Mononuclear cell (primary cell): Measurements from ENCODE around the gene FAM227A. TPM values are rescaled to one million over a fixed set of nuclear protein-coding genes. Genes with fewer than 3 reads are reported as not detected.

ENCODE experiments used
- H3K27me3 ChIP-seq: 2 replicates; pipeline ENCODE4 v1.6.0; 2011; ENCODE audit warnings: low read length, control low read depth; ENCODE audit not compliant: insufficient read depth
- H3K4me1 ChIP-seq: 2 replicates; pipeline ENCODE4 v1.5.1; 2011; ENCODE audit warnings: mild to moderate bottlenecking, low read length, control low read depth; ENCODE audit not compliant: insufficient read depth
- H3K4me3 ChIP-seq: 2 replicates; pipeline ENCODE4 v1.5.1; 2011; ENCODE audit warnings: mild to moderate bottlenecking, low read length, moderate library complexity
- H3K9me3 ChIP-seq: 2 replicates; pipeline ENCODE4 v1.5.1; 2011; ENCODE audit warnings: low read depth, mild to moderate bottlenecking, control low read depth, low read length
- total RNA-seq: library from RNA; depleted of rRNA; stranded (reverse); fragments of >200 nt; gene quantifications from one replicate; pipeline ENCODE4 v1.2.3, GENCODE V29; 2012

FAM227A gene
- total RNA-seq, 1 donor, result not detected

GRCh38 chr22:38565441-38565840 lies 90.8 kb downstream of the FAM227A start:
- no peak overlapping the region for H3K4me3 ChIP-seq
- peaks cover 42% of the 10 kb centered on the region for H3K27me3 ChIP-seq
- no peaks in the 10 kb centered on the region for H3K9me3 ChIP-seq
- H3K4me1 ChIP-seq, result peaks cover 21% of the 10 kb centered on the region

GRCh38 chr22:38564669-38565068 lies 91.5 kb downstream of the FAM227A start:
- peaks cover 46% of the 10 kb centered on the region for H3K27me3 ChIP-seq
- peaks cover 17% of the 10 kb centered on the region for H3K4me1 ChIP-seq
- H3K9me3 ChIP-seq, result no peaks in the 10 kb centered on the region
- no peak overlapping the region for H3K4me3 ChIP-seq

DNA sequence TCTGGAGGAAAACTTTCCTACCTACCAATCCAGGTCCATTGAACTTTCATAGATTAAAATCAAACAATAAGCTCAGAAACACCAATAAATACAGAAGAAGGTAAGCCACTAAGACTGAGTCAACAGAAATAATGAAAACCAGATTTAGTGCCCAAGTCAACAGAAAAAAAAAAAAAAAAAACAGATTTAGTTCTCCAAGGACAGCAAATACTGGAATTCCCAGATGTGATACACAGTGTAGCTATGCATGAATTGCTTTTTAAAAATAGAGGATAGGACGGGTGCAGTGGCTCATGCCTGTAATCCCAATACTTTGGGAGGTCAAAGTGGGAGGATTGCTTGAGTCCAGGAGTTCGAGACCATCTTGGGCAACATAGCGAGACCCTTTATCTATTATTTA lies 101.9 kb downstream of the FAM227A start:
- no peaks in the 10 kb centered on the region for H3K9me3 ChIP-seq
- H3K4me3 ChIP-seq, result no peak overlapping the region
- peaks cover 7% of the 10 kb centered on the region for H3K4me1 ChIP-seq
- peaks cover 42% of the 10 kb centered on the region for H3K27me3 ChIP-seq

- Histone ChIP-seq H3K27me3 (peaks cover 52% of the 10 kb centered on the region), H3K4me3 (no peak overlapping the region), H3K9me3 (peaks cover 1% of the 10 kb centered on the region), H3K4me1 (peaks cover 17% of the 10 kb centered on the region)
Measured at GRCh38 chr22:38549101-38549894, 106.9 kb downstream of the FAM227A start.

GRCh38 chr22:38540701-38541100 lies 115.5 kb downstream of the FAM227A start:
- peaks cover 43% of the 10 kb centered on the region for H3K27me3 ChIP-seq
- H3K9me3 ChIP-seq, result peaks cover 24% of the 10 kb centered on the region
- H3K4me1 ChIP-seq, result no peaks in the 10 kb centered on the region
- H3K4me3 ChIP-seq, result no peak overlapping the region

DNA sequence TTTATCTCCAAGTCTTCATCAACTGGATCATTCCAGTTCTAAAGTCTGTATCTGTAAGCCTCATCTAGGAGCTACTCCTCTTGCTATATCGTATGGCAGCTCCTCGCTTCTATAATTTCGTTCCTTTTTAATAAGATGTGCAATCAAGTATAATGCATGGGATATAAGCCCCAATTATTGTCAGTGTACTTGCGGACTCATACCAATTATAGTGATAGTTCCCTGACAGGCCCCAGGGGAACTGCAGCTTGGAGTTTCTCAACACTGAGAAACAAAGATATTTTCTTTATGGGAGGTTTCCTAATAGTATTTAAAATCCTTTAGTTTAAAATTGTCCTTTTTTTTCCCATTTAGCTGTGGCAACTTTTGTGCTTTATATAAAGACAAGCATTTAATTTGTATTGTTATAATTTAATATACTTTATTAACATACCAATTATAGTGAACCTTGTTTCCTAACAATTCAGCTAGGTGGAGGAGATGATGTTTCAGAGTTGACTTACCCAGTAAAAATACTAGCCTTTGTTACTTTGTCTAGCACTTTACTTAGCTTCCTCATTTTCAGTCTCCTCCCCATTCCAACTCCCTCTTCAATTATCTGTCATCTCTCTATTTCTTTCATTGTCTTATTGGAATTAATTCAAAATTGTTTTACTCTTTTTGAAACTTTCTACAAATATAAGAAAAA lies 124.8 kb downstream of the FAM227A start:
- Histone ChIP-seq H3K4me3 (no peak overlapping the region), H3K9me3 (no peaks in the 10 kb centered on the region)

More for the DNA sequence above, 124.8 kb downstream of the FAM227A start:
- Histone ChIP-seq H3K27me3 (peaks cover 8% of the 10 kb centered on the region), H3K4me1 (peaks cover 8% of the 10 kb centered on the region)

Other genes with a start within 250 kb of the FAM227A start
- gene KCNJ4, start 201.2 kb downstream of the FAM227A start, total RNA-seq, result not detected
- not detected for gene KDELR3, start 188.3 kb downstream of the FAM227A start, total RNA-seq
- 576 TPM for gene DDX17, start 150.1 kb downstream of the FAM227A start, total RNA-seq
- gene DMC1, start 86.2 kb downstream of the FAM227A start, total RNA-seq, result 1.4 TPM
- 1.4 TPM for gene CBY1, start 246 bp upstream of the FAM227A start, total RNA-seq
- gene TOMM22, start 25.6 kb upstream of the FAM227A start, total RNA-seq, result 50.8 TPM
- 187 TPM for gene JOSD1, start 44.6 kb upstream of the FAM227A start, total RNA-seq
- gene GTPBP1, start 49.6 kb upstream of the FAM227A start, total RNA-seq, result 116 TPM
- gene SUN2, start 99.6 kb upstream of the FAM227A start, total RNA-seq, result 190 TPM
- 3.0 TPM for gene DNAL4, start 137.8 kb upstream of the FAM227A start, total RNA-seq
- 0.94 TPM for gene NPTXR, start 187.6 kb upstream of the FAM227A start, total RNA-seq
- 28.7 TPM for gene CBX6, start 215.8 kb upstream of the FAM227A start, total RNA-seq